Muscle layer of colon (tissue), 2 donors: ENCODE data around the gene COL25A1.
"Not testable (repeated sequence)": the region's sequence is repeated elsewhere in the genome, so short reads cannot be mapped to it uniquely, and the experiment has no call there.

ENCODE experiments used
- H3K27ac ChIP-seq: one replicate; pipeline ENCODE4 v1.7.0; 2013; ENCODE audit warnings: low read depth, mild to moderate bottlenecking, low read length, moderate library complexity
- H3K27me3 ChIP-seq, 2 donors: one replicate each; pipeline ENCODE4 v1.7.0; 2013; ENCODE audit warnings: low read length in 2 of 2, mild to moderate bottlenecking in 2 of 2; ENCODE audit not compliant: insufficient read depth in 2 of 2, control insufficient read depth in 1 of 2
- H3K36me3 ChIP-seq: one replicate; pipeline ENCODE4 v1.7.0; 2013; ENCODE audit warnings: mild to moderate bottlenecking, low read length; ENCODE audit not compliant: insufficient read depth
- H3K4me1 ChIP-seq: one replicate; pipeline ENCODE4 v1.7.0; 2013; ENCODE audit warnings: mild to moderate bottlenecking, low read length; ENCODE audit not compliant: insufficient read depth
- H3K4me3 ChIP-seq, 2 donors: one replicate each; pipeline ENCODE4 v1.7.0; 2013; ENCODE audit warnings: low read length in 2 of 2, low read depth in 1 of 2, mild to moderate bottlenecking in 1 of 2, moderate library complexity in 1 of 2
- H3K9ac ChIP-seq: one replicate; pipeline ENCODE4 v1.7.0; 2013; ENCODE audit warnings: low read length
- H3K9me3 ChIP-seq: one replicate; pipeline ENCODE4 v1.7.0; 2013; ENCODE audit warnings: mild to moderate bottlenecking, low read length
- donor health status: abdominal sarcoma.
- donor health status: Adenocarcinoma of cecum.

The COL25A1 gene

DNA sequence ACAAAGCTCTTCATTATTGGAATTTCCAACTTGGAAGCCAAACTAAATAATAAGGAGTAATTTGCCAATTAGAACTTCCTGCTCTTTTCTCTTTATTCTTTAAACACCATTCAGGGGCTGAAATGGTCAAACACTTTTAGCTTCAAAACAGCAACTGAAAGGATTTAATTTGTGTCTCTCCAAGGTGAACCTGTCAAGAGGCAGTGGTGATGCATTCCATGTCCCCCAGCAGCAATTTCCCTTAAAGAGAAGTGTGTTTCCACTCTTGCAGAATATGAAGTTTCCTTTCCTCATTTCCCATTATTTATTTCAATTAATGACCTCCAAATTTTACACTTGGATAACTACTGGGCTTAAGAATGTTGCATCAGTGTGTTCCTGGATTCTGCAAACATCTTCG lies 156.0 kb downstream of the COL25A1 start:
- H3K4me1 ChIP-seq: no peaks in the 10 kb centered on the region
- H3K36me3 ChIP-seq: no peaks in the 10 kb centered on the region
- no peak overlapping the region for H3K4me3 ChIP-seq
- no peak overlapping the region for H3K9ac ChIP-seq
- H3K27me3 ChIP-seq: no peaks in the 10 kb centered on the region
- no peak overlapping the region for H3K27ac ChIP-seq
- H3K9me3 ChIP-seq: no peaks in the 10 kb centered on the region

DNA sequence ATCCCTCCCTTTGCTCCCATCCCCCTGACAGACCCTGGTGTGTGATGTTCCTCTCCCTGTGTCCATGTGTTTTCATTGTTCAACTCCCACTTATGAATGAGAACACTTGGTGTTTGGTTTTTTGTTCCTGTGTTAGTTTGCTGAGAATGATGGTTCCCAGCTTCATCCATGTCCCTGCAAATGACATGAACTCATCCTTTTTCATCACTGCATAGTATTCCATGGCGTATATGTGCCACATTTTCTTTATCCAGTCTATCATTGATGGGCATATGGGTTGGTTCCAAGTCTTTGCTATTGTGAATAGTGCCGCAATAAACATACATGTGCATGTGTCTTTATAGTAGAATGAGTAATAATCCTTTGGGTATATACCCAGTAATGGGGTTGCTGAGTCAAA lies 164.3 kb downstream of the COL25A1 start:
- not testable (repeated sequence) for H3K9me3 ChIP-seq, H3K27me3 ChIP-seq, H3K4me3 ChIP-seq, H3K9ac ChIP-seq, H3K4me1 ChIP-seq, H3K36me3 ChIP-seq, H3K27ac ChIP-seq

DNA sequence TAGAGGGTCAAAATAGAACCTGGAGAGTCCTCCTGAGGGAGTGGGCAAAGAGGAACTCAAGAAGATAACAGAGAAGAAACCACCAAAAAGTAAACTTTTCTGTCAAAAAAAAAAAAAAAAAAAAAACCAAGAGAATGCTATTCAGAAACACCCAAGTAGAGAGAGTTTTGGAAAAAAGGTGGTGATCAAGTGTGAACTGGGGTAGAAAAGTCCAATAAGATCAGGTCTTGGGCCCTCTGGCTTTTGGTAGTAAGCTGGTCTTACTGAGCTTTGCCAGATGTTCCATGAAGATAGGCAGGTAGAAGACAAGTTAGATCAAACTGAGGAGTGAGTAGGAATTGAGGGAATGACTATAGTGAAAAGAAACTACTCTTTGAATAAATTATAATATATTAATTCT lies 167.5 kb downstream of the COL25A1 start:
- Histone ChIP-seq H3K36me3 (no peaks in the 10 kb centered on the region), H3K27ac (no peak overlapping the region), H3K4me1 (no peaks in the 10 kb centered on the region), H3K9me3 (no peaks in the 10 kb centered on the region), H3K9ac (no peak overlapping the region), H3K4me3 (no peak overlapping the region), H3K27me3 (no peaks in the 10 kb centered on the region)

DNA sequence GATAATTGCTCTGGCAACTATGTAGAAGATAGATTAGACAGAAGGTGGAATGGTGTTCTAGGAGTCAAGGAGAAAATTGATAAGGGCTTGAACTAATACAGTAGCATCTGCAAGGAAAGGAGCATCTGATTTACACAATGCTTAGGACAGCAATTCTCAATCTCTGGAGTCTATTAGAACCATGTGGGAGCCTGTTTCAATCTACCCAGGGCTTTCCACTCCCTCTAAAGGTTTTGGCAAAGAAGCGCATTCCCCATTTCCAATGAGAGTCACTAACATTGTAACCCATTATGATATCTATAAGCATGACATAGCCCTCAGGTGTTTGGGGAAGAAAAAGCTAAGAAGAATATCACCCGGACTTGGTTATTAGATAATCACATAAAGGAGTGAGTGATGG lies 168.2 kb downstream of the COL25A1 start:
- no peaks in the 10 kb centered on the region for H3K9me3 ChIP-seq
- H3K27me3 ChIP-seq: no peaks in the 10 kb centered on the region
- no peaks in the 10 kb centered on the region for H3K36me3 ChIP-seq
- no peak overlapping the region for H3K4me3 ChIP-seq
- H3K27ac ChIP-seq: no peak overlapping the region
- no peak overlapping the region for H3K9ac ChIP-seq
- H3K4me1 ChIP-seq: no peaks in the 10 kb centered on the region

DNA sequence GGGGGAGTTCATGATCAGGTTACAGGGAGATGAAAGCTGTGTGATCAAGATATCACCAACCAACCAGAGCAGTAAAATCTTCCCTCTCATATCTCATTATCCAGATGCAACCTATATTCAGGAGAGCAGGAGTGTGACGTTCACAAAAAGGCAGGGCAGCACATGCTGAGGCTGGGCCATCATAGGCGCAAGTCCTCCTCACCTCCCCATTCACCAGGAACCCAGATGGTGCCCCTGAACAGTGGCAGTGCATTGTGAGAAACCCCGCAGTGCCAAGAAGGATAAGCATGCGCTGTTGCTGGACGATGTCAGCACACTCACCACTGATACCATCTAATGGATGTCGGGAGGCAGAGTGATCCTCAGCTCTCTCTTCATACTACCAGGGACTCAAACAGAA lies 170.9 kb downstream of the COL25A1 start:
- Histone ChIP-seq H3K4me3 (no peak overlapping the region), H3K4me1 (no peaks in the 10 kb centered on the region), H3K27me3 (no peaks in the 10 kb centered on the region), H3K36me3 (no peaks in the 10 kb centered on the region), H3K9me3 (no peaks in the 10 kb centered on the region), H3K9ac (no peak overlapping the region), H3K27ac (no peak overlapping the region)

DNA sequence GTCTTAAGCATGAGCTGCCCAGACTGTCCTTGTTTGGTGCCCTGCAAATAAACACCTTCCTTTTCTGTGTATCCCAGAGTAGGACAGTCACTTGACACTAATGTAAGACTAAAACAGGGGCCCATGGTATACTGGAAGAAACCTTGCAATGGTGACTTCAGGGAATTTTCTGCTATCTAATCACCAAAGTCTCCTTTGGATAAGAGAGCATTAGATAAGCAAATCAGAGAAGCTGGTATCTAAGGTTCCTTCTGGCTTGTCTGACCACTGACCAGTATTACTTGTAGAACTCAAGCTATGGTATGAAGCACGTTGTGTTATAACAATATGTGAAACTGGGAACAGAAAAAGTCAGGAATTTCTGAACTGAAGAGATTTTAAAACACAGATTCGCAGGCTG lies 173.9 kb downstream of the COL25A1 start:
- no peak overlapping the region for H3K27ac ChIP-seq
- H3K4me3 ChIP-seq: no peak overlapping the region

DNA sequence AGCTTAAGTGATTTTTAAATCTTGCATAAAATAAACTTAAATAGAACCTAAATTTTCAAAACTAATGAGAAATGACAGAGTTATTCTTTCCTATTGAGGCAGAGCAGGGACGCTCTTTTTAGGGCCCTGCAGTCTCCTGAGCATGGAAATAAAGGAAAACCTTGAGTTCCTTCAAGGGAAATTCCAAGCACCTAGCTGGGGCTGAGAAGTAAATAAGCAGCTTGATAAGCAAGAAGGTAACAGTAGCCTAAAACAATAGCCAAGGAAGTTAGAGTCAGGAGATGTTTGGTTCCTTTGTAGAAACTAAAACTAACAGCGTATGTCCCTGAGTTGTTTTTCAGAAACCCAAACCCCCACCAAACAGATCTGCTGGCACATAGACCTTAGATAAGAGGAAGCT lies 174.6 kb downstream of the COL25A1 start:
- Histone ChIP-seq H3K27ac (no peak overlapping the region), H3K4me1 (no peaks in the 10 kb centered on the region), H3K4me3 (no peak overlapping the region), H3K9ac (no peak overlapping the region), H3K36me3 (no peaks in the 10 kb centered on the region), H3K27me3 (no peaks in the 10 kb centered on the region), H3K9me3 (no peaks in the 10 kb centered on the region)

More for the DNA sequence above, 173.9 kb downstream of the COL25A1 start:
- Histone ChIP-seq H3K27me3 (no peaks in the 10 kb centered on the region), H3K9ac (no peak overlapping the region), H3K36me3 (no peaks in the 10 kb centered on the region), H3K4me1 (no peaks in the 10 kb centered on the region), H3K9me3 (no peaks in the 10 kb centered on the region)

DNA sequence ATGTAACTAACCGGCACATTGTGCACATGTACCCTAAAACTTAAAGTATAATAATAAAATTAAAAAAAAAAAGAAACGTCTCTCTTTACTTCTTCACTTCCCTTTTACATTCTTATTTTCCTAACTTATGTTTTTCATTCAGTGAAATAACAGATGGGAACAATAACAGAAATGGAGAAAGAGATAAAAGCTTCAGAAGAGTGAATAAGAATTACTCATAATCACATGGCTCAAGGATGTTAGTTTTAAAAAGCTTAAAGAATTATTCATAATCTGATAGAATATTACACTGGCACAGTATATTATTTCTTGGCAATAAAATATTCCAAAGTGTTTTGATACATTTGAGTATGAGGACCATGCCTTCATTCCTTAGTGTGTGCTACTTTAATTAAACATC lies 175.6 kb downstream of the COL25A1 start:
- Histone ChIP-seq H3K27me3 (no peaks in the 10 kb centered on the region), H3K27ac (no peak overlapping the region), H3K4me3 (no peak overlapping the region), H3K36me3 (no peaks in the 10 kb centered on the region), H3K9me3 (no peaks in the 10 kb centered on the region), H3K4me1 (no peaks in the 10 kb centered on the region), H3K9ac (no peak overlapping the region)

DNA sequence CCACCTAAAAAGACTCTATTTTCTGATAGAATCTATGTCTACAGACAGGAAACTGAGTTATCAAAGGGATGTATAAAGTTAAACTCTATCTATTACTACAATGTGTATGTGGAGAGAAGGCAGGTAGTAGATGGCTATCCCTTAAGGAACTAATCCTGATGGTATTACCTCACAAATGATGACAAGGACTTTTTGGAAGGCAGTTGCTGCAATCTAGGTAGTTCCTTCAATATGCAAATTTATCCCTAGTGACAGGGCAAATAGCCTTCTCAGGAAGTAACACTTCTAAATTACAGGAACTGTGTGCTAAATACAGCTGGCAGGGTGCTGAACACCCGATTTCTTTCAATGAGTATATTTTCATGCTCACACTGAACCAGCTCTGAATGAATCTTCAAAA lies 177.4 kb downstream of the COL25A1 start:
- no peak overlapping the region for H3K4me3 ChIP-seq
- H3K36me3 ChIP-seq: no peaks in the 10 kb centered on the region
- H3K9ac ChIP-seq: no peak overlapping the region
- H3K27me3 ChIP-seq: no peaks in the 10 kb centered on the region
- no peak overlapping the region for H3K27ac ChIP-seq
- no peaks in the 10 kb centered on the region for H3K9me3 ChIP-seq
- H3K4me1 ChIP-seq: no peaks in the 10 kb centered on the region

DNA sequence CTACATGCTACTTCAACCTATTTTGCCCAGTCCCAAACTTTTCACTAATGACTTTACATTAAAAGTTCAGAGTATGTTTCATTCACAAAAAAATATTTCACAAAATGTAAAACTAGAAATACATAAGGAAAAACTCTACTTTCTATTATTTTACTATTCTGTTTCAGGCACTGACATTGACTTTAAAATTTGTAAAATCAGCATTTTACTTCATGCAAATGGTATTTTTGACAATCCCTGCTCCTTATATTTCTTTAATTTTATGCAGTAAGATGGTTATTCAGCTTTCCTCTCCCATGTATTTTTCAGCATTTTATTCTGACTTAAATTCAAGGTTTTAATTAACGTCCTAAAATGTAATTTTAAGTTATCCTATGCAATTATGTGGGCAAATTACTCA lies 178.5 kb downstream of the COL25A1 start:
- Histone ChIP-seq H3K4me1 (no peaks in the 10 kb centered on the region), H3K27me3 (no peaks in the 10 kb centered on the region), H3K9ac (no peak overlapping the region), H3K9me3 (no peaks in the 10 kb centered on the region), H3K27ac (no peak overlapping the region), H3K4me3 (no peak overlapping the region), H3K36me3 (no peaks in the 10 kb centered on the region)

DNA sequence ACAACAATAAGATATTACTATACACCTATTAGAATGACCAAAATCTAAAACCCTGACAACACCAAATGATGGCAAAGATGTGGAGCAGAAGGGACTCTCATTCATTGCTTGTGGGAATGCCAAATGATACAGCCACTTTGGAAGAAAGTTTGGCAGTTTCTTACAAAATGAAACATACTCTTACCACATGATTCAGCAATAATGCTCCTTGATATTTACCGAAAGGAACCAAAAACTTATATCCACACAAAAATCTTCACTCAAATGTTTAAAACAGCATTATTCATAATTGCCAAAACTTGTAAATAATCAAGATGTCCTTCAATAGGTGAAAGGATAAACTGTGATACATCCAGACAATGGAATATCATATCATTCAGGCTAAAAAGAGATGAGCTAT lies 180.9 kb downstream of the COL25A1 start:
- Histone ChIP-seq H3K4me3 (no peak overlapping the region), H3K4me1 (no peaks in the 10 kb centered on the region), H3K9ac (no peak overlapping the region), H3K9me3 (no peaks in the 10 kb centered on the region), H3K27ac (no peak overlapping the region), H3K27me3 (no peaks in the 10 kb centered on the region), H3K36me3 (no peaks in the 10 kb centered on the region)

DNA sequence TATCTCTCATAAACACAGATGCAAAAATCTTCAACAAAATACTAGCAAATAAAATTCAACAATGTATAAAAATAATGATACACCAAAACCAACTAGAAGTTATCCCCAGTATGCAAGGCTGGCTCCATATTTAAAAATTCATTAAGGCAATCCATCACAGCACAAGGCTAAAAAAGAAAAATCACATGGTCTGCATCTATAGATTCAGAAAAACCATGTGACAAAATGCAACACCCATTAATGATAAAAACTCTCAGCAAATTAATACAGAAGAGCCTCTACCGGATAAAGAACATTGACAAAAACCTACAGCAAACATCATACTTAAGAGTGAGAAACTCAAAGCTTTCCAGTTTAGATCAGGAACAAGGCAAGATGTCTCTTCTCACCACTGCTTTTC lies 182.6 kb downstream of the COL25A1 start:
- Histone ChIP-seq H3K9ac (no peak overlapping the region), H3K36me3 (no peaks in the 10 kb centered on the region), H3K4me1 (no peaks in the 10 kb centered on the region), H3K27ac (no peak overlapping the region), H3K9me3 (no peaks in the 10 kb centered on the region), H3K4me3 (no peak overlapping the region), H3K27me3 (no peaks in the 10 kb centered on the region)
